HG02798 (cell line): ENCODE results near the gene CDADC1.

Source experiments
- ATAC-seq: cut with Tn5 transposase; IDR thresholded peaks from one replicate; pipeline ENCODE4 v1.9.1; 2021; ENCODE audit warnings: mild to moderate bottlenecking; ENCODE audit not compliant: unreplicated experiment, poor library complexity

Gene CDADC1

DNA sequence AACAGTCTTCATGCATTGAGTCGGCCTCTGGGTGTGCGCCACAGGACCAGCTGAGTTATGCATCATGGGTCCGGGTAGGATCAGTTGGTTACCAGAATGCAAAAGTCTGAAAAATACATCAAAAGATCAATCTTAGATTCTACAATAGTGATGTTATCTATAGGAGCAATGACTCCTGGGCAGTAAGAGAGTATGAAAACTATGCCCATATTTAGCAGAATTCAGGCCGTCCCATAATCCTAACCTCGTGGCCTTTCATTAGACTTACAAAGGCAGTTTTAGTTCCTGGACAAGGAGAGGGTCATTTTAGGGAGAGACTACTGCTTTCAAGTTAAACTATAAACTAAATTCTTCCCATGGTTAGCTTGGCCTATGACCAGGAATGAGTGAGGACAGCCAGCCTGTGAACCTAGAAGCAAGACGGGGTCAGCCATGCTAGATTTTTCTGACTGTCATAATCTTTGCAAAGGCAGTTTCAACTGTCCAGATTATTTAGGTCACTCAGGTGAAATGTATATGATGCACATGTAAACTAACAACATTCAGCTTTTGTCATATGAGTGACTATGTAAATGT lies 11.8 kb upstream of the CDADC1 start:
- ATAC-seq: no peak

DNA sequence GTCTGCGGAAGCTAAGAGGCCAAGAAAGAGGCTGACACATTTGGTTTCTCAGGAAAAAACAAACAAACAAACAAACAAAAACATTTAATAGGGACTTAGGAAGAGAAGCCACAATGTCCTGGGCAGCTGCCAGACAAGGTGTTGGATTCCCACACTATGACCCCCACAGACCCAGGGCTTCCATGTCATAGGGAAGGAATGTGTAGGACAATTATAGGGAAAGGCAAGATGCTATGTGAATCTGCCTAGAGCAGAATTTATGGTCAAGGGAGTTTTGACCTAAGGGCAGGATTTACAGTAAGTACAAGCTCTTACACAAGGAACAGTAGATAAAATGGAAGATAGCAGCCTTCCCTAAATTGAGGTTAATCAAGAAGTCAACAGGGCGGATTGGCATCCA lies 9.1 kb upstream of the CDADC1 start:
- no peak for ATAC-seq

- peak; percentile 39 for ATAC-seq
Measured at GRCh38 chr13:49240017-49240416, 7.7 kb upstream of the CDADC1 start.

- ATAC-seq: no peak
Measured at GRCh38 chr13:49241296-49241695, 6.4 kb upstream of the CDADC1 start.

GRCh38 chr13:49245101-49245500 lies 2.6 kb upstream of the CDADC1 start:
- ATAC-seq: no peak

GRCh38 chr13:49246850-49247642 lies 679 bp upstream of the CDADC1 start:
- peak; percentile 47 for ATAC-seq

- no peak for ATAC-seq
Measured at GRCh38 chr13:49248622-49249002, 887 bp downstream of the CDADC1 start.

DNA sequence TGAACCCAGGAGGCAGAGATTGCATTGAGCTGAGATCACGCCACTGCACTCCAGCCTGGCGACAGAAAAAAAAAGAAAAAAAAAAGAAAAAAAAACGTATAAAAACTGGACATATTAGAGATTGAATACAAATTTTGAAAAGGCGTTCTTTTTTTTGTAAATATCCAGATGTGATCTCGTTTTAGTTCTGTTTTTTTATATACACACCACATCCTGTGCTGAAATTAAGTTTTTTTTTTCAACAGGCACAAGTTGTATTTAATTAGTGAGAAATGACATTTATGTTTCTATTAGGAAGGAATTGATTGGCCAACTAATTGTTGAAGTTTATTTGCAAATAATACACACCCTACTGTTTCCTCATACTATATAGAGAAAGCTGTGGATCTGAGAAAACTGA lies 3.6 kb downstream of the CDADC1 start:
- ATAC-seq: no peak

DNA sequence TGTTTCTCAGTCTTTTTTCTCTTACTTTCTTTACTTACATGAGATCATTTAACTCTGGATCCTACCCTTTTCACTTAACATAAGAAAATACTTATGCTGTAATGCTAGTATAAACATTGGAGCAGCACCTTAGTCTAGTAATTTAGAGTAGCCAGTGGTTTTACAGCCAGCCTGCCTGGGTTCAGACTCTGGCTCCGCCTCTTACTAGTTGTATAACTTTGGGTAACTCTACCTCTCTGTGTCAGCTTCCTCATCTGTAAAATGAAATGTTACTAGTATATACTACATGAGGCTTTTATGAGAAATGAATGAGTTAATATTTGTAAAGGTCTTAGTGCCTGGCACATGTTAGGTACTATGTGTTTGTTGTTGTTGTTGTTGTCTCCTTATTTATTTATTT lies 5.6 kb downstream of the CDADC1 start:
- no peak for ATAC-seq

- no peak for ATAC-seq
Measured at GRCh38 chr13:49254007-49254406, 6.3 kb downstream of the CDADC1 start.

GRCh38 chr13:49256841-49257240 lies 9.1 kb downstream of the CDADC1 start:
- no peak for ATAC-seq

DNA sequence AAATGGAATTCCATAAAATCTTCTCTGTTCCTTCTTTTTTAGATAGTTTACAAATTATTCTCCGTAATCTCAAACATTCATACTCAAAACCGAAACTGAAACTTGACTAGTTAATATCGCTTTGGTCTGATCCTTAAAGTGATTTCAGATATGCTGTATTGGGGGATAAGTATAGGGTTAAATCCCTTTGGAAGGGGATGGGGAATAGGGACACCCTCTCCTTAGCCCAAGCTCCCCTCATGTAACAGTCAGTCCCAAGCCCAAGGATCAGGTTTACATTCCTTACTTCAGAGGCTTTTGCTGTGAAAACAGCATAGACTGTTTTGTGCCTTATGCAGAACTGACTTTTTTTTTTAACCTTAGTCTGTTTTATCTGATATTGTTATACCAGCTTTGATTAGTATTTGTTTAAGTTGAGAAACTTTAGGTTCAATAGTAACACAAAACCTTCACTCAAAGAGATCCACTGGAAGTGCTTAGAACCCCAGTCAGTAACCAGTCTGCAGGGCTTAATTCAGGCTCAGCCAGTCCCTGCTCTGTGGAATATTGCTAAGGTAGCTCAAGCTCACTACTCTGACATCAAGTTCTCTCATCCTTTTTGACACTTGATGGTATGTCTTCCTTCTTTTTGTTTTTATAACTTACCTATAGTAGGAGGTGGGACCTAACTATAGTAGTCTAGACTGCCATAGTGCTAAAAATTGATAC lies 10.5 kb downstream of the CDADC1 start:
- ATAC-seq: no peak

DNA sequence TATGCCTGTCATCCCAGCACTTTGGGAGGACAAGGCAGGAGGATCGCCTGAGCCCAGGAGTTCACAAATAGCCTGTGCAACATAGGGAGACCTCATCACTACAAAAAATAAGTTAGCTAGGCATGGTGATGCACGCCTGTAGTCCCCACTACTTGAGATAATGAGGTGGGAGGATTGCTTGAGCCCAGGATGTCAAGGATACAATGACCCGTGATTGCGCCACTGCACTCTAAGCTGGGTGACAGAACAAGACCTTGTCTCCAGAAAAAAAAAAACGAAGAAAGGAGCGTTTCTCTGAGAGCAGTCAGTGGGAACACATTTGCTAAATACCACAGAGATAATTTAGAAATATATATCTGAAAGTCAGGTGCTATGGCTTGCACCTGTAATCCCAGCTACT lies 11.9 kb downstream of the CDADC1 start:
- ATAC-seq: no peak

- no peak for ATAC-seq
Measured at GRCh38 chr13:49262634-49263033, 14.9 kb downstream of the CDADC1 start.

- ATAC-seq: no peak
Measured at GRCh38 chr13:49265822-49266221, 18.1 kb downstream of the CDADC1 start.

DNA sequence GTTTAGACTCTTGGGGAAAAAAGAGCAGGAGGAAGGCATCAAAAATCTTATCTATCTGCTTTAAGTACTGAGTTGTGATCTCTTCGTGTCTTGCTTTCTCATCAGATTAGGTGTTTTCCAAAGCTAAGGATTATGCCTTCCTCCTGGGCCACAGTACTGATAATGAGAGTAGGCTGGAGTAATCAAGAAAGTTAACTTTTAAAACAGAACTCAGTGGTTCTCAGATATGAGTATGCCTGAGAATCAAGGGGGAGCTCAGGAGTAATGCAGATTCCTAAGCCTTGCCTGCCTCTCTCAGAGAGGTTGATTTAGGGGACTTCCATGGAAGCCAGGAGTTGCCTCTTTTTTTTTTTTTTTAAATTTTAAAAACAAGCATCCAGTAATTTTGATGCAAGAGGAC lies 23.5 kb downstream of the CDADC1 start:
- no peak for ATAC-seq

DNA sequence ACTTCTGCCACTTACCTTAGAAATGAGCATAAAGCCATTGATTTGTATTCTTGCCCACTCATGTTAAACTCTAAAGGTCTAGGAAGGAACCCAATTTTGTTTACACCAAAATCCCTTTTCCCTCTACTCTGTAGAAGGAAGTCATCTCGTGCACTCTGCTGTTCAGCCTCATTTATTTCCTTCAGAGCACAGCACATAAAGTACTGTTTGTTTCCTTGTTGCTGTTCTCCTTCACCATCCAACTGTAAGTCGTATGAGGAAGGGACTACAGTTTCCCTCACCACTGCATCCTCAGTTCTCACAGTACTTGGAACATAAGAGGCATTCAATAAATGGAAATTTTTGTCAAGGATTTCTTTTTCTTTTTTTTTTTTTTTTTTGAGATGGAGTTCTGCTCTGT lies 24.6 kb downstream of the CDADC1 start:
- ATAC-seq: no peak

DNA sequence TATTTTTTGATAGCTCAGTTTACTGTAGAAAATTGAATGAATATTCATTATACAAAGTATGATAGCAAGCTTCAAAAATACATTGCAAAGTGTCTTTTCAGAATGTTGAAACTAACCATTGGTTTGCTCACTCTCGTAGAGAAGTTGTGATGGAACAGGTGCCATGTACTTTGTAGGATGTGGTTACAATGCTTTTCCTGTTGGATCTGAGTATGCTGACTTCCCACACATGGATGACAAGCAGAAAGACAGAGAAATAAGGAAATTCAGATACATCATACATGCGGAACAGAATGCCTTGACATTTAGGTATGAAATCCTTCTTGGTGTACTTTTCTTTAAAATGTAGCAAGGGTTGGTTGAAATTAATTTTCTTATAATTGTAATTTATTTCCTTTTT lies 30.5 kb downstream of the CDADC1 start:
- no peak for ATAC-seq

GRCh38 chr13:49279112-49279511 lies 31.4 kb downstream of the CDADC1 start:
- no peak for ATAC-seq

GRCh38 chr13:49279885-49280284 lies 32.2 kb downstream of the CDADC1 start:
- no peak for ATAC-seq

DNA sequence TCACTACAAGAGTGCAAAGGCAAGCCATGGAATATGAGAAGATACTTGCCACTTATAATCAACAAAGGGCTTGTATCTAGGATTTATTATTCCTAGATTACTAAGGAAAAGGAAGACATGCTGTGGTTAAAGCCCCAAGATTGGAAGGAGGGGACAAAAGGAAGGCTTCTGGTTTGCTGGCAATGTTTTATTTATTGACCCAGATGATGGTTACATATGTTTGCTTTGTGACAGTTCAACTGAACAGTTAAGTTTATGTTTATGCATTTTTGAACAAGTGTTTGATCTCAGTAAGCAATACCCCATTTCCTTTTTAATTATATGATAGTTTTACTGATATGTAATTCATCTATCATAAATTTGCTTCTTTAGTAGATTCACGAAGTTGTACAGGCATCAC lies 40.3 kb downstream of the CDADC1 start:
- no peak for ATAC-seq

- no peak for ATAC-seq
Measured at GRCh38 chr13:49288458-49288857, 40.7 kb downstream of the CDADC1 start.
